ENCODE measurements around the gene GNAO1. TPM values are rescaled to one million over a fixed set of nuclear protein-coding genes. Genes with fewer than 3 reads are reported as not detected.

The GNAO1 gene
- total and polyA plus RNA-seq, 8 donors: 1.2 to 13.4 (median 4.8) TPM

- FAIRE-seq: no peak
- no peak for DNase-seq
- TF ChIP-seq, protein P1, sequence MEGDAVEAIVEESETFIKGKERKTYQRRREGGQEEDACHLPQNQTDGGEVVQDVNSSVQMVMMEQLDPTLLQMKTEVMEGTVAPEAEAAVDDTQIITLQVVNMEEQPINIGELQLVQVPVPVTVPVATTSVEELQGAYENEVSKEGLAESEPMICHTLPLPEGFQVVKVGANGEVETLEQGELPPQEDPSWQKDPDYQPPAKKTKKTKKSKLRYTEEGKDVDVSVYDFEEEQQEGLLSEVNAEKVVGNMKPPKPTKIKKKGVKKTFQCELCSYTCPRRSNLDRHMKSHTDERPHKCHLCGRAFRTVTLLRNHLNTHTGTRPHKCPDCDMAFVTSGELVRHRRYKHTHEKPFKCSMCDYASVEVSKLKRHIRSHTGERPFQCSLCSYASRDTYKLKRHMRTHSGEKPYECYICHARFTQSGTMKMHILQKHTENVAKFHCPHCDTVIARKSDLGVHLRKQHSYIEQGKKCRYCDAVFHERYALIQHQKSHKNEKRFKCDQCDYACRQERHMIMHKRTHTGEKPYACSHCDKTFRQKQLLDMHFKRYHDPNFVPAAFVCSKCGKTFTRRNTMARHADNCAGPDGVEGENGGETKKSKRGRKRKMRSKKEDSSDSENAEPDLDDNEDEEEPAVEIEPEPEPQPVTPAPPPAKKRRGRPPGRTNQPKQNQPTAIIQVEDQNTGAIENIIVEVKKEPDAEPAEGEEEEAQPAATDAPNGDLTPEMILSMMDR (IDR thresholded peaks at IDR 0.05): no peak
Measured at GRCh38 chr16:56181401-56181800, 9.9 kb upstream of the GNAO1 start.

GRCh38 chr16:56183266-56183665, 8.0 kb upstream of the GNAO1 start:
- FAIRE-seq (no peak), ATAC-seq (no peak), DNase-seq (no peak)
- Histone ChIP-seq H3K36me3 (no peaks in the 10 kb centered on the region), H3K4me1 (no peaks in the 10 kb centered on the region), H3K27ac (no peak overlapping the region), H3K9me3 (no peaks in the 10 kb centered on the region), H3K27me3 (no peaks in the 10 kb centered on the region), H3K4me3 (no peak overlapping the region)
- WGBS, 2 donors: 52 to 58% methylated on average over 2 of the region's 2 CpGs
- TF ChIP-seq, protein P1 (IDR thresholded peaks at IDR 0.05): no peak
- intact Hi-C loops (cut with DNase I): no loop called here

More at GRCh38 chr16:56181401-56181800, 9.9 kb upstream of the GNAO1 start:
- Histone ChIP-seq H3K27me3 (no peaks in the 10 kb centered on the region), H3K9me3 (no peaks in the 10 kb centered on the region), H3K27ac (no peak overlapping the region), H3K4me1 (no peaks in the 10 kb centered on the region), H3K36me3 (no peaks in the 10 kb centered on the region), H3K4me3 (no peak overlapping the region)
- no peak for ATAC-seq
- intact Hi-C loops (cut with DNase I): no loop called here

GRCh38 chr16:56190048-56190676, 1.1 kb upstream of the GNAO1 start:
- ATAC-seq (no peak), DNase-seq (peak in 1 of 6 donors; percentile 69), FAIRE-seq (no peak)
- TF ChIP-seq, protein P1 (IDR thresholded peaks at IDR 0.05): no peak
- Histone ChIP-seq H3K4me3 (peak overlapping the region in 2 of 4 donors; percentile 52 to 55), H3K27ac (peak overlapping the region in 2 of 4 donors; percentile 5 to 58), H3K27me3 (peaks cover 0 to 8% (median 0%) of the 10 kb centered on the region in 4 donors), H3K36me3 (no peaks in the 10 kb centered on the region), H3K9me3 (no peaks in the 10 kb centered on the region), H3K4me1 (no peaks in the 10 kb centered on the region)
- intact Hi-C loops (cut with DNase I): no loop called here
- WGBS, 2 donors: 8 to 14% methylated on average over 18 of the region's 18 CpGs

- Histone ChIP-seq H3K9me3 (no peaks in the 10 kb centered on the region), H3K4me3 (peak overlapping the region; percentile 4 to 55 (median 38)), H3K27ac (peak overlapping the region in 2 of 4 donors; percentile 5 to 58), H3K27me3 (peaks cover 0 to 9% (median 0%) of the 10 kb centered on the region in 4 donors), H3K36me3 (no peaks in the 10 kb centered on the region), H3K4me1 (no peaks in the 10 kb centered on the region)
- peak in 2 of 4 donors; percentile 2 to 19 for ATAC-seq
- FAIRE-seq: no peak
- intact Hi-C loops (cut with DNase I): no loop called here
- peak in 1 of 6 donors; percentile 80 for DNase-seq
- TF ChIP-seq, protein P1 (IDR thresholded peaks at IDR 0.05): no peak
- 1 to 2% methylated on average over 31 to 49 of the region's 50 CpGs for WGBS, 2 donors
Measured at GRCh38 chr16:56190677-56191155, 573 bp upstream of the GNAO1 start.
